NCI-H128 (cell line): ENCODE data around the gene HCAR1.
"Not testable (repeated sequence)": the region's sequence is repeated elsewhere in the genome, so short reads cannot be mapped to it uniquely, and the experiment has no call there.

Source experiments
- DNase-seq: peaks from one replicate; lab custom pipeline; 2025; ENCODE audit not compliant: unreplicated experiment; lab: John Stamatoyannopoulos, UW

The HCAR1 gene

GRCh38 chr12:122730215-122731014 is at the start of gene HCAR1:
TSS of gene HCAR1 (minus strand) at chr12:122730844. CDS start at chr12:122730339, 505 bp downstream.
- DNase-seq, result peak; percentile 7

- no peak for DNase-seq
These were observed 26.9 kb upstream of the HCAR1 start for GRCh38 chr12:122757568-122757967.

GRCh38 chr12:122754790-122755189 is 24.1 kb upstream of the HCAR1 start:
- no peak for DNase-seq

- no peak for DNase-seq
These were observed 22.6 kb upstream of the HCAR1 start for GRCh38 chr12:122753319-122753650.

GRCh38 chr12:122752464-122753318 is 22.0 kb upstream of the HCAR1 start, which contains the start of gene DENR:
TSS of gene DENR (plus strand) at chr12:122752824. CDS start at chr12:122753702, 878 bp downstream.
- peak; percentile 99 for DNase-seq

GRCh38 chr12:122750781-122751515 is 20.3 kb upstream of the HCAR1 start:
- not testable (repeated sequence) for DNase-seq

GRCh38 chr12:122749569-122750332 is 19.1 kb upstream of the HCAR1 start:
- DNase-seq, result no peak

GRCh38 chr12:122747224-122748135 is 16.8 kb upstream of the HCAR1 start:
- DNase-seq, result no peak

GRCh38 chr12:122743895-122744525 is 13.4 kb upstream of the HCAR1 start:
- no peak for DNase-seq

- DNase-seq, result no peak
These were observed 9.7 kb upstream of the HCAR1 start for GRCh38 chr12:122740351-122740750.

- no peak for DNase-seq
These were observed 7.9 kb upstream of the HCAR1 start for GRCh38 chr12:122738571-122738970.

- DNase-seq, result no peak
These were observed 2.0 kb upstream of the HCAR1 start for GRCh38 chr12:122732611-122733010.

GRCh38 chr12:122732170-122732569 is 1.5 kb upstream of the HCAR1 start:
- DNase-seq, result no peak

- no peak for DNase-seq
These were observed 945 bp downstream of the HCAR1 start for GRCh38 chr12:122729583-122730214.

- DNase-seq, result no peak
These were observed 4.5 kb downstream of the HCAR1 start for GRCh38 chr12:122726080-122726558.

- no peak for DNase-seq
These were observed 5.1 kb downstream of the HCAR1 start for GRCh38 chr12:122725452-122726079.

GRCh38 chr12:122724641-122725243 is 5.9 kb downstream of the HCAR1 start:
- DNase-seq, result no peak

- DNase-seq, result no peak
These were observed 8.3 kb downstream of the HCAR1 start for GRCh38 chr12:122722387-122722786.
